Ectodermal cell (in vitro differentiated cells): ENCODE results near the gene DCAKD.

ENCODE experiments used
- H3K27ac ChIP-seq: 2 replicates; pipeline ENCODE4 v1.7.0; 2013; ENCODE audit warnings: mild to moderate bottlenecking, low read depth, low read length; ENCODE audit not compliant: insufficient read depth, poor library complexity, severe bottlenecking
- H3K27me3 ChIP-seq: 2 replicates; pipeline ENCODE4 v1.7.0; 2013; ENCODE audit warnings: mild to moderate bottlenecking, low read length; ENCODE audit not compliant: insufficient read depth, control insufficient read depth, poor library complexity, severe bottlenecking
- H3K36me3 ChIP-seq: one replicate; pipeline ENCODE4 v1.7.0; 2013; ENCODE audit warnings: low read length; ENCODE audit not compliant: control insufficient read depth, insufficient read depth
- H3K4me1 ChIP-seq: one replicate; pipeline ENCODE4 v1.7.0; 2013; ENCODE audit warnings: low read length; ENCODE audit not compliant: control insufficient read depth, insufficient read depth
- H3K4me3 ChIP-seq: 2 replicates; pipeline ENCODE4 v1.7.0; 2013; ENCODE audit warnings: low read depth, low read length, control low read depth; ENCODE audit not compliant: insufficient read depth
- H3K9me3 ChIP-seq: 2 replicates; pipeline ENCODE4 v1.7.0; 2013; ENCODE audit warnings: mild to moderate bottlenecking, low read length, moderate library complexity; ENCODE audit not compliant: control insufficient read depth
- WGBS, 2 experiments: methylation state at CpG; one replicate each; pipeline ENCODE4 v1.1.7; 2013; ENCODE audit warnings: missing lambda C conversion rate in 2 of 2; 5-methylcytosine and 5-hydroxymethylcytosine counted together

The DCAKD gene

GRCh38 chr17:45046537-45047125, 4.8 kb downstream of the DCAKD start:
- H3K36me3 ChIP-seq = no peaks in the 10 kb centered on the region
- H3K4me1 ChIP-seq = no peaks in the 10 kb centered on the region
- H3K27me3 ChIP-seq = no peaks in the 10 kb centered on the region
- no peaks in the 10 kb centered on the region for H3K9me3 ChIP-seq
- H3K4me3 ChIP-seq = no peak overlapping the region
- no peak overlapping the region for H3K27ac ChIP-seq
- 91 to 96% methylated on average over 9 of the region's 9 CpGs for WGBS, 2 experiments

- Histone ChIP-seq H3K27me3 (no peaks in the 10 kb centered on the region), H3K4me3 (no peak overlapping the region), H3K27ac (no peak overlapping the region), H3K4me1 (peaks cover 15% of the 10 kb centered on the region), H3K36me3 (no peaks in the 10 kb centered on the region), H3K9me3 (no peaks in the 10 kb centered on the region)
- WGBS, 2 experiments = 81 to 84% methylated on average over 18 of the region's 18 CpGs
Measured at GRCh38 chr17:45043813-45044540, 7.5 kb downstream of the DCAKD start.

GRCh38 chr17:45042346-45043120, 8.9 kb downstream of the DCAKD start:
- no peaks in the 10 kb centered on the region for H3K9me3 ChIP-seq
- H3K27me3 ChIP-seq = no peaks in the 10 kb centered on the region
- no peak overlapping the region for H3K4me3 ChIP-seq
- peaks cover 15% of the 10 kb centered on the region for H3K4me1 ChIP-seq
- no peak overlapping the region for H3K27ac ChIP-seq
- 91 to 92% methylated on average over 11 of the region's 11 CpGs for WGBS, 2 experiments
- no peaks in the 10 kb centered on the region for H3K36me3 ChIP-seq

GRCh38 chr17:45040459-45040858, 11.0 kb downstream of the DCAKD start:
- Histone ChIP-seq H3K9me3 (no peaks in the 10 kb centered on the region), H3K36me3 (no peaks in the 10 kb centered on the region), H3K27me3 (no peaks in the 10 kb centered on the region), H3K27ac (peak overlapping the region; percentile 79), H3K4me1 (peaks cover 15% of the 10 kb centered on the region), H3K4me3 (no peak overlapping the region)
- WGBS, 2 experiments = 16 to 17% methylated on average over 4 of the region's 4 CpGs

- Histone ChIP-seq H3K27ac (no peak overlapping the region), H3K36me3 (no peaks in the 10 kb centered on the region), H3K4me1 (peaks cover 15% of the 10 kb centered on the region), H3K27me3 (no peaks in the 10 kb centered on the region), H3K4me3 (no peak overlapping the region), H3K9me3 (no peaks in the 10 kb centered on the region)
- 93% methylated on average over 13 of the region's 13 CpGs for WGBS, 2 experiments
Measured at GRCh38 chr17:45038728-45039634, 12.5 kb downstream of the DCAKD start.

- WGBS, 2 experiments = 84 to 88% methylated on average over 3 of the region's 3 CpGs
- peaks cover 15% of the 10 kb centered on the region for H3K4me1 ChIP-seq
- H3K9me3 ChIP-seq = no peaks in the 10 kb centered on the region
- peaks cover 3% of the 10 kb centered on the region for H3K36me3 ChIP-seq
- no peak overlapping the region for H3K27ac ChIP-seq
- H3K27me3 ChIP-seq = no peaks in the 10 kb centered on the region
- H3K4me3 ChIP-seq = no peak overlapping the region
Measured at GRCh38 chr17:45036691-45037090, 14.7 kb downstream of the DCAKD start.

GRCh38 chr17:45035848-45036247, 15.6 kb downstream of the DCAKD start:
- H3K27me3 ChIP-seq = no peaks in the 10 kb centered on the region
- 95 to 98% methylated on average over 14 of the region's 14 CpGs for WGBS, 2 experiments
- no peaks in the 10 kb centered on the region for H3K9me3 ChIP-seq
- H3K27ac ChIP-seq = no peak overlapping the region
- H3K4me1 ChIP-seq = peaks cover 9% of the 10 kb centered on the region
- H3K4me3 ChIP-seq = no peak overlapping the region
- peaks cover 10% of the 10 kb centered on the region for H3K36me3 ChIP-seq

GRCh38 chr17:45034599-45034998, 16.8 kb downstream of the DCAKD start:
- no peaks in the 10 kb centered on the region for H3K4me1 ChIP-seq
- H3K27ac ChIP-seq = no peak overlapping the region
- no peaks in the 10 kb centered on the region for H3K9me3 ChIP-seq
- no peak overlapping the region for H3K4me3 ChIP-seq
- H3K27me3 ChIP-seq = no peaks in the 10 kb centered on the region
- 96% methylated on average over 14 of the region's 14 CpGs for WGBS, 2 experiments
- peaks cover 18% of the 10 kb centered on the region for H3K36me3 ChIP-seq

- WGBS, 2 experiments = 89 to 93% methylated on average over 9 of the region's 9 CpGs
- H3K4me1 ChIP-seq = no peaks in the 10 kb centered on the region
- no peaks in the 10 kb centered on the region for H3K27me3 ChIP-seq
- H3K9me3 ChIP-seq = no peaks in the 10 kb centered on the region
- H3K27ac ChIP-seq = no peak overlapping the region
- H3K36me3 ChIP-seq = peaks cover 18% of the 10 kb centered on the region
- no peak overlapping the region for H3K4me3 ChIP-seq
Measured at GRCh38 chr17:45032174-45032541, 19.3 kb downstream of the DCAKD start.
